ENCODE measurements around the gene RASA1.

The RASA1 gene

GRCh38 chr5:87403409-87403808 is 135.7 kb downstream of the RASA1 start:
- DNase-seq (ENCODE audit: low spot score) = no peak
- in situ Hi-C loops (cut with MboI; ENCODE audit: low pct_unique_long_range_greater_than_20kb, low sequenced_read_pairs, unreplicated experiment) = no loop called here
- no peak for TF ChIP-seq CTCF (IDR thresholded peaks at IDR 0.05; ENCODE audit: extremely low read depth, insufficient read depth, missing control alignments)

GRCh38 chr5:87403899-87404298 is 136.2 kb downstream of the RASA1 start:
- DNase-seq (ENCODE audit: low spot score) = no peak
- no peak for TF ChIP-seq CTCF (IDR thresholded peaks at IDR 0.05; ENCODE audit: extremely low read depth, insufficient read depth, missing control alignments)
- in situ Hi-C loops (cut with MboI; ENCODE audit: low pct_unique_long_range_greater_than_20kb, low sequenced_read_pairs, unreplicated experiment) = no loop called here

DNA sequence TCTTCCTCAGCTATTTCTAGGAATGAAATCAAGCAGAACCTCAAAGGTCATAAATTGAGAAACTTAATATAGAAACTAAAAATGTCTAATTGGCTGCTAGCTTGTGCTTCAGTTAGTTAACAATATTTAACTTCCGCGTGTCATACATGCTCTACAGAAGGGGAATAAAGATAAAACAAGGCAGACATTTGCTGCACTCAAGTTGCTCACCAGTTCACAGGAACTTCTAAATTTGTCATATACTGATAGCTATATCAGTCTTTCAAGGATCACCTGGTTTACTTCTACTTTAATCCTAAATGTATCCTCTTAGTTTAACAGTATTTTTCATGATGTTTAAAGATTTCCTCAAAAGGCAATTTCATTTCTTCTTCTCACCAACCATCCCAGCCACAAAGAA is 136.7 kb downstream of the RASA1 start:
- TF ChIP-seq CTCF (IDR thresholded peaks at IDR 0.05; ENCODE audit: extremely low read depth, insufficient read depth, missing control alignments) = no peak

DNA sequence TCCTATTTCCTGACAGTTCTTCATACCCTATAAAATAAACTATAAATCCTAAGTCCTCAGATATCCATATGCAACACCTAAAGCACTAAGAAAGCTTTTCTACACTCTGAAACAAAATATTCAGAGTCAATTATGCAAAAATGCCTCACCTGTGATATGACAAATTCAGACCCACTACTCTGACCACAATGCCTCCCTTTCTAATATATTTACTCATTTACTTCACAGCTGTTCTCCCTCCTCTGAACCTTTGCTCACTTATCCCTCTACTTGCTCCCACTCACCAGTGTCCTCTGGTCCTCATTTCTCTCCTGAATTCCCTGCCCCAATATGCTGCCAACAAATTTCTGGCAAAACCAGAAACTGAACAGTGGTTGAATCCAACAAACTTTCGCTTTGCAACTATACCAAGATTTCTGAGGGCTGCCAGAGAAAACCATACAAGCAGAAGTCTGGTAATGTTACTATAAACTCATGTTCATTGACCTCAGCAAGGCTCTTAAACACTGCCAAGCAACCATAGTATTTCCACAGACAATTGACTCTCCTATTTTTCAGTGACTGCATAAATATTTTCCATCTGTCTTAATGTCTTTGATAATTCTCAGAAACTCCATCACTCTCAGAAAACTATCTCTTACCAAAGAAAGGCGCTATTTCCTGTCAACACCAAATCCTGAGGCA is 137.9 kb downstream of the RASA1 start:
- TF ChIP-seq CTCF (IDR thresholded peaks at IDR 0.05; ENCODE audit: extremely low read depth, insufficient read depth, missing control alignments) = no peak
- in situ Hi-C loops (cut with MboI; ENCODE audit: low pct_unique_long_range_greater_than_20kb, low sequenced_read_pairs, unreplicated experiment) = no loop called here
- no peak for DNase-seq (ENCODE audit: low spot score)

More for the DNA sequence above, 136.7 kb downstream of the RASA1 start:
- in situ Hi-C loops (cut with MboI; ENCODE audit: low pct_unique_long_range_greater_than_20kb, low sequenced_read_pairs, unreplicated experiment) = no loop called here
- DNase-seq (ENCODE audit: low spot score) = no peak

DNA sequence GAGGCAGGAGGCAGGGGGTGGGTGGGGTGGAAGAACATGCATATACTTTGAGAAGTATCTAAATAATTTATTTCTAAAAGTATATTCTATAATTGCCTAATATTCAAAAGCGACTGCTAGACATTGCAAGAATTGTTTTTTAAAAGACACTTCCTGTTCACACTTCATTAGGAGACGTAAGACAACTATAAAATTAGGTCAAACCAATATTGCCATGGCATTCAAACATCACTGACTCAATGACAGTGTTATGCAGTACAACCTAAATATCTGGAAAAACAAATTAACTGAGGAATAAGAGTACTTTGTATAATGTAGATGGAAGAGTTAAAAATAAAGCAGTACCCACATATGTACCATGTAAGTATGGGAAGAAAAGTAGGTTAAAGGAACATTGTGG is 140.5 kb downstream of the RASA1 start:
- DNase-seq (ENCODE audit: low spot score) = no peak
- in situ Hi-C loops (cut with MboI; ENCODE audit: low pct_unique_long_range_greater_than_20kb, low sequenced_read_pairs, unreplicated experiment) = no loop called here
- TF ChIP-seq CTCF (IDR thresholded peaks at IDR 0.05; ENCODE audit: extremely low read depth, insufficient read depth, missing control alignments) = no peak

- no peak for TF ChIP-seq CTCF (IDR thresholded peaks at IDR 0.05; ENCODE audit: extremely low read depth, insufficient read depth, missing control alignments)
- in situ Hi-C loops (cut with MboI; ENCODE audit: low pct_unique_long_range_greater_than_20kb, low sequenced_read_pairs, unreplicated experiment) = no loop called here
- no peak for DNase-seq (ENCODE audit: low spot score)
These were observed 143.2 kb downstream of the RASA1 start for GRCh38 chr5:87410931-87411330.
